ENCODE data around the gene PHF2. TPM values are rescaled to one million over a fixed set of nuclear protein-coding genes. Genes with fewer than 3 reads are reported as not detected.

Gene PHF2
- total RNA-seq, 2 experiments from 2014 or later = 20.6 to 23.7 TPM

DNA sequence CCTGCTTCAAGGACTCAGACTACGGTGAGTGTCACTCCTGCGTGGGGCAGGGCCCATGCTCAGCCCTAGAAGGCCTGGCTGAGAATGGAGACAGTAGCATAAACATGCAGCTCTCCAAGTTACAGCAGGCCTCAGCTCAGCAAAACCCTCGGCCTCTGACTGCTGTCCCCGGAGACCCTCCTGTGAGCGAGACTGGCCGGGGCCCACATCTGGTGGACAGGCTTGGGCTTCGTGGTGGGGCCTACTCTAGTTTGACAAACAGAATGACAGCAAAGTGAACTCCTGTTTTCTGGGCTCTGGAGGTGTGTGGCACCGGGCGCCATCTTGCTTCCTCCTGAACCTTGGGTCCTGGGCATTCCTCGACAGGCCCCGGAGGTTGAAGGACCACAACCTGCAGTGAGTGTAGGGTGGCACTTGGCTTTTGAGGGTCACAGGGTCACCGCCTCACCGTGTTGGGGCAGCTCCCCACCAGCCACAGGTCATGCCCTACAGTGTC, 97.5 kb downstream of the PHF2 start:
- no peak overlapping the region for H3K27ac ChIP-seq (ENCODE audit: low read depth, low read length, poor library complexity, severe bottlenecking)
- 0 out of 2 replicates have a peak, but pooled peaks cover 4% of the 10 kb centered on the region for H3K36me3 ChIP-seq (ENCODE audit: insufficient read depth, low read length)
- POLR2A ChIA-PET = no interaction called here
- no peak overlapping the region for H3K4me3 ChIP-seq (ENCODE audit: low read depth, low read length, poor library complexity, severe bottlenecking)
- no TSS peak for BruUV-seq (replicated peaks)
- intact Hi-C loops (cut with micrococcal nuclease; ENCODE audit: unreplicated experiment) = no loop called here
- DNase-seq (ENCODE audit: low spot score) = no peak
- TF ChIP-seq EZH2phosphoT487 (IDR thresholded peaks at IDR 0.05; ENCODE audit: borderline replicate concordance, low read depth, low read length) = no peak
- TF ChIP-seq, protein P1, sequence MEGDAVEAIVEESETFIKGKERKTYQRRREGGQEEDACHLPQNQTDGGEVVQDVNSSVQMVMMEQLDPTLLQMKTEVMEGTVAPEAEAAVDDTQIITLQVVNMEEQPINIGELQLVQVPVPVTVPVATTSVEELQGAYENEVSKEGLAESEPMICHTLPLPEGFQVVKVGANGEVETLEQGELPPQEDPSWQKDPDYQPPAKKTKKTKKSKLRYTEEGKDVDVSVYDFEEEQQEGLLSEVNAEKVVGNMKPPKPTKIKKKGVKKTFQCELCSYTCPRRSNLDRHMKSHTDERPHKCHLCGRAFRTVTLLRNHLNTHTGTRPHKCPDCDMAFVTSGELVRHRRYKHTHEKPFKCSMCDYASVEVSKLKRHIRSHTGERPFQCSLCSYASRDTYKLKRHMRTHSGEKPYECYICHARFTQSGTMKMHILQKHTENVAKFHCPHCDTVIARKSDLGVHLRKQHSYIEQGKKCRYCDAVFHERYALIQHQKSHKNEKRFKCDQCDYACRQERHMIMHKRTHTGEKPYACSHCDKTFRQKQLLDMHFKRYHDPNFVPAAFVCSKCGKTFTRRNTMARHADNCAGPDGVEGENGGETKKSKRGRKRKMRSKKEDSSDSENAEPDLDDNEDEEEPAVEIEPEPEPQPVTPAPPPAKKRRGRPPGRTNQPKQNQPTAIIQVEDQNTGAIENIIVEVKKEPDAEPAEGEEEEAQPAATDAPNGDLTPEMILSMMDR (conservative IDR thresholded peaks at IDR 0.05; ENCODE audit: low read length) = no peak
- no peaks in the 10 kb centered on the region for H3K79me2 ChIP-seq (ENCODE audit: insufficient read depth, low read depth, low read length)
- H3K9me2 ChIP-seq (ENCODE audit: insufficient read depth, low read length) = no peaks in the 10 kb centered on the region
- H4K20me1 ChIP-seq (ENCODE audit: insufficient read depth, low read length) = no peaks in the 10 kb centered on the region
- H3K4me2 ChIP-seq (ENCODE audit: low read length) = no peak overlapping the region
- H3K4me1 ChIP-seq (ENCODE audit: insufficient read depth, low read length, poor library complexity, severe bottlenecking) = no peaks in the 10 kb centered on the region
- CTCF ChIA-PET (ENCODE audit: unreplicated experiment) = no interaction called here
- H2AFZ ChIP-seq (ENCODE audit: low read length) = no peak overlapping the region
- no peaks in the 10 kb centered on the region for H3K9me3 ChIP-seq (ENCODE audit: low read length)

DNA sequence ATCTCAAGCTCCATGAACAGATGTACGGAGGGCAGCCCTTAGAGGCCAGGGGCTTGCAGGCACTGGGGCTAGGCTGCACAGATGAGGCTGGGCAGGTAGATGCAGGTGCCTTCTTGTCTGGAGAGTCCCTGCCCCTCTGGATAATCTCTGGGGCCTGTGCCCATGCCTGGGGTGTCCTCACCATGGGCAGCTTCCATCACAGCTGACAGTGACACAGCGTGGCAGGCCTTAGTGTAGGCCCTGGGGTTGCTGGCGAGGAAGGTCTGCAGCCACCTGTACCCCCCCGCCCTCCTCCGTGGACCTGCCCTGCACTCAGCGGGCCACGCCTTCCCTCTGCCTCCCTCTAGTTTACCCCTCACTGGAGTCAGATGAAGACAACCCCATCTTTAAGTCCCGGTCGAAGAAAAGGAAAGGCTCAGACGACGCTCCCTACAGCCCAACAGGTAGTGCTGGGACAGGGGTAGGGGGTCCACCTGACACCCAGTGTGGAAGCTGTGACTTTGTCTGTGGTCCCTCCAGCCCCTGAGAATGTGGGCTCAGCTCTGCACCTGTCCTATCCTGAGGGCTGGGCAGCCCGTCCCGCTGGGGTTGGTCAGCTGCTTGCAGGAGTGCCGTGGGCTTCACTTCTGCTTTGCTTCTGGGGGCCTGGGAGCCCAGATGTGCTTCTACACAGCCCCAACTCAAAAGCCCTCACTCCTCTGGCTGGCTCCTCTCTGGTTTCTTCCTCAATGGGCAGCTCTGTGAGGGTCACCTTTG, 98.4 kb downstream of the PHF2 start:
- Histone ChIP-seq H3K9me2 (ENCODE audit: insufficient read depth, low read length) (no peaks in the 10 kb centered on the region), H3K36me3 (ENCODE audit: insufficient read depth, low read length) (0 out of 2 replicates have a peak, but pooled peaks cover 4% of the 10 kb centered on the region), H3K27ac (ENCODE audit: low read depth, low read length, poor library complexity, severe bottlenecking) (no peak overlapping the region), H3K4me1 (ENCODE audit: insufficient read depth, low read length, poor library complexity, severe bottlenecking) (no peaks in the 10 kb centered on the region), H3K4me2 (ENCODE audit: low read length) (no peak overlapping the region), H2AFZ (ENCODE audit: low read length) (no peak overlapping the region), H4K20me1 (ENCODE audit: insufficient read depth, low read length) (no peaks in the 10 kb centered on the region), H3K4me3 (ENCODE audit: low read depth, low read length, poor library complexity, severe bottlenecking) (no peak overlapping the region), H3K79me2 (ENCODE audit: insufficient read depth, low read depth, low read length) (no peaks in the 10 kb centered on the region), H3K9me3 (ENCODE audit: low read length) (no peaks in the 10 kb centered on the region)
- TF ChIP-seq EZH2phosphoT487 (IDR thresholded peaks at IDR 0.05; ENCODE audit: borderline replicate concordance, low read depth, low read length) = no peak
- TF ChIP-seq, protein P1 (conservative IDR thresholded peaks at IDR 0.05; ENCODE audit: low read length) = no peak
- intact Hi-C loops (cut with micrococcal nuclease; ENCODE audit: unreplicated experiment) = no loop called here
- POLR2A ChIA-PET = no interaction called here
- no TSS peak for BruUV-seq (replicated peaks)
- no peak for DNase-seq (ENCODE audit: low spot score)
- CTCF ChIA-PET (ENCODE audit: unreplicated experiment) = no interaction called here
